Stomach smooth muscle (tissue), 2 donors: ENCODE measurements around the gene TGM1.

Experiments used
- H3K27ac ChIP-seq: one replicate; pipeline ENCODE4 v1.7.0; 2013; ENCODE audit warnings: mild to moderate bottlenecking, low read length, inconsistent platforms
- H3K27me3 ChIP-seq, 2 donors: one replicate each; pipeline ENCODE4 v1.7.0; 2013; ENCODE audit warnings: low read length in 2 of 2; ENCODE audit not compliant: insufficient read depth in 2 of 2, control insufficient read depth in 1 of 2
- H3K36me3 ChIP-seq, 2 donors: one replicate each; pipeline ENCODE4 v1.7.0; 2013; ENCODE audit warnings: low read length in 2 of 2; ENCODE audit not compliant: control insufficient read depth in 2 of 2, insufficient read depth in 2 of 2
- H3K4me1 ChIP-seq: one replicate; pipeline ENCODE4 v1.7.0; 2013; ENCODE audit warnings: low read length; ENCODE audit not compliant: control insufficient read depth, insufficient read depth
- H3K4me3 ChIP-seq, 2 donors: one replicate each; pipeline ENCODE4 v1.7.0; 2013; ENCODE audit warnings: low read length in 2 of 2
- H3K9ac ChIP-seq, 2 donors: one replicate each; pipeline ENCODE4 v1.7.0; 2013; ENCODE audit warnings: low read length in 2 of 2, mild to moderate bottlenecking in 1 of 2
- H3K9me3 ChIP-seq, 2 donors: one replicate each; pipeline ENCODE4 v1.7.0; 2013; ENCODE audit warnings: low read length in 2 of 2; ENCODE audit not compliant: control insufficient read depth in 2 of 2
- donor health status: healthy.
- donor health status: Pancreatic carcinoma.

Gene TGM1

GRCh38 chr14:24304019-24304387, 41.0 kb upstream of the TGM1 start:
- Histone ChIP-seq H3K4me1 (peaks cover 22% of the 10 kb centered on the region), H3K9me3 (no peaks in the 10 kb centered on the region), H3K4me3 (no peak overlapping the region), H3K27me3 (no peaks in the 10 kb centered on the region), H3K36me3 (peaks cover 52 to 56% of the 10 kb centered on the region in 2 donors), H3K9ac (no peak overlapping the region), H3K27ac (no peak overlapping the region)

GRCh38 chr14:24300326-24300980, 37.5 kb upstream of the TGM1 start:
- Histone ChIP-seq H3K27me3 (no peaks in the 10 kb centered on the region), H3K36me3 (peaks cover 46 to 47% of the 10 kb centered on the region in 2 donors), H3K9me3 (no peaks in the 10 kb centered on the region), H3K9ac (peak overlapping the region; percentile 83 to 86), H3K4me3 (peak overlapping the region; percentile 88 to 99), H3K27ac (peak overlapping the region; percentile 46), H3K4me1 (peaks cover 30% of the 10 kb centered on the region)

DNA sequence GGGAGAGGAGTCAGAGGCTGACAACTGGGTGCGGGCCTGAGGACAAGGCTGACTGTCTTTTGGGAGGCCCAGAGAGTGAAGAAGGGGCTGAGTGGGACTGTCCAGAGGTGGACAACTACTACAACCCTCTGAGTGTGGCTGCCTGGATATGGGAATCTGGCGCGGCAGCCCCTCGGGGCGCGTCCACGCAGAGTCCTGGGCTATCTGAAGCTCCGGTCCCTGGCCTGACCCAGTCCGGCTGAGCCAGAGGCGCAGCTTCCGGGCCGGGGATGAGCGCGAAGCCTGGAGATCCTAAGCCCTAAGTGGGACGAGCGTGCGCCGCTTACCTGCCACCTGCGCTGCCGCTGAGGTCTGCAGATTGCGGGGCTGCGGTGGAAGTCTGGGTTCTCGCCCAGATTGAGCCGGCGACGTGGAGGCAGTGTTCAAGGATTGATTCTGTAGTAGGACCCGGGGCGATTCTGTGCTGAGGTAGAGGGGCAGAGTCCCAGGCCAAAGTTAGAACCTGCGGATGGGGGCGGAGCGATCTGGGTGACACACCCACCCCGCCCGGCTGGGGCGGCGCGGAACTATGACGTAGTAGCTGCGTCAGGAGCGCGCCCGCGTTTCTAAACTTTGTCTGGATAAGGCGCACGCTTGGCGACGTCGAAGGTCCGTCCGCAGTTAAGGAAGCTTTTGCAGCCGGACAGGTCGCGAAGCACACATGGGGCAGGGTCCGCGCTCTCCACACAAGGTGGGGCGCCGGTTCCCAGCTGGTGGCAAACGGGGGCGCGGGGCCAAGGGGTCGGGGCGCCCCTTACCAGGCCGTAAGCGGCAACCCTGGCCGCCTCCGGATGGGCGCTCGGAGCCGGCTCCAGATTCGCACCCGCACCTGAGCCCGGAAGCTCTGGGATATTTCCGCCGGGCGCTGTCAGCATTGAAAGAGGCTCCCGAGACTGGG, 36.5 kb upstream of the TGM1 start, which contains the start of the genes DHRS1 and NOP9:
Gene DHRS1, minus strand, starts transcription at position 526 of the 937 bp plus-strand sequence. CDS start 674 bp downstream, outside the sequence.
Gene NOP9, plus strand, starts transcription at position 596 of the 937 bp plus-strand sequence. Its CDS starts 105 bp downstream, at position 701.
- H3K27me3 ChIP-seq: no peaks in the 10 kb centered on the region
- H3K36me3 ChIP-seq: peaks cover 37 to 40% of the 10 kb centered on the region in 2 donors
- H3K27ac ChIP-seq: peak within 1 kb of the TSS; percentile 60
- H3K9ac ChIP-seq: peak within 1 kb of the TSS; percentile 83 to 86
- H3K9me3 ChIP-seq: no peaks in the 10 kb centered on the region
- H3K4me3 ChIP-seq: peak within 1 kb of the TSS; percentile 88 to 99
- H3K4me1 ChIP-seq: peaks cover 30% of the 10 kb centered on the region

- peak overlapping the region; percentile 83 to 86 for H3K9ac ChIP-seq
- peaks cover 31 to 34% of the 10 kb centered on the region in 2 donors for H3K36me3 ChIP-seq
- H3K4me1 ChIP-seq: peaks cover 30% of the 10 kb centered on the region
- peak overlapping the region; percentile 88 to 99 for H3K4me3 ChIP-seq
- H3K27ac ChIP-seq: peak overlapping the region; percentile 60
- H3K27me3 ChIP-seq: no peaks in the 10 kb centered on the region
- no peaks in the 10 kb centered on the region for H3K9me3 ChIP-seq
Observed at GRCh38 chr14:24298892-24299254, 35.9 kb upstream of the TGM1 start.

DNA sequence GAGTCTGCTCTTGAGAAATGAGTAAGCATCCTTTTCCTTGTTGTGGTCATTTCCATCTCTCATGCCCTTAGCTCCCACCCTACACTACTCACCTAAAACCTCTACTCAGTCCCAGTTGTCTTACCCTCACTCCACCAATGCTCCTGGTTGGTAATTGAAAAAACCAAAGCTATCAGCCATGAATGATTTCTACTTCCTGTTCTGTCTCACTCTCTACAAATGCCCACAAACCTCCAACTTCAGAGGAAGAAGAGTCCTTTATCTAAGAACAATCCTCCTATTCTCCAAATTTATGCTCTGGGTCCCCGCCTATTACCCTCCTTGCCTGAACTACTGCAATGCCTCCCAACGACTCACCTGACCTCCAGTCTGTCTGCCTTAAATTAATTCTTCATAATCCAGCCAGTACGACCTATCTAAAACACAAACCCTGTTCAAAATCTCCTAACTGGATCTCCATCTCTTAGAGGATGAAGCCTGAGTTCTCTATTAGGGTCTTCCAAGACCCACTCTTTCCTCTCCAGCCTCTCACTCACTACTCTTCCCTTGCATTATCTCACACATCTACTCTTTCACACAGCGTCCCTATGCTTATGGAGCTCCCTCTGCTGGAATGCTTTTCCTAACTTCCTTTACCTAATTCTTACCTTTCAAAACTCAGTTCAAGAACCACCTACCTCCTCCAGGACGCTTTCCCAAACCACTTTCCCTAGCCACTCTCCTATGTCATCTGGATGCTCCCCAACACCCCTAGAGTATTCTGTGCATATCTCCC, 34.4 kb upstream of the TGM1 start:
- H3K27me3 ChIP-seq: no peaks in the 10 kb centered on the region
- H3K4me1 ChIP-seq: peaks cover 30% of the 10 kb centered on the region
- H3K36me3 ChIP-seq: peaks cover 20 to 25% of the 10 kb centered on the region in 2 donors
- peak overlapping the region in 1 of 2 donors; percentile 2 for H3K9ac ChIP-seq
- no peak overlapping the region for H3K27ac ChIP-seq
- H3K4me3 ChIP-seq: no peak overlapping the region
- H3K9me3 ChIP-seq: no peaks in the 10 kb centered on the region

GRCh38 chr14:24296341-24297157, 33.6 kb upstream of the TGM1 start:
- Histone ChIP-seq H3K36me3 (peaks cover 17 to 24% of the 10 kb centered on the region in 2 donors), H3K27ac (no peak overlapping the region), H3K4me1 (peaks cover 30% of the 10 kb centered on the region), H3K9ac (peak overlapping the region in 1 of 2 donors; percentile 36), H3K9me3 (no peaks in the 10 kb centered on the region), H3K27me3 (no peaks in the 10 kb centered on the region), H3K4me3 (no peak overlapping the region)

GRCh38 chr14:24293525-24293924, 30.5 kb upstream of the TGM1 start:
- Histone ChIP-seq H3K9ac (no peak overlapping the region), H3K4me1 (peaks cover 7% of the 10 kb centered on the region), H3K36me3 (peaks cover 33 to 43% of the 10 kb centered on the region in 2 donors), H3K27me3 (no peaks in the 10 kb centered on the region), H3K4me3 (no peak overlapping the region), H3K9me3 (no peaks in the 10 kb centered on the region), H3K27ac (no peak overlapping the region)

DNA sequence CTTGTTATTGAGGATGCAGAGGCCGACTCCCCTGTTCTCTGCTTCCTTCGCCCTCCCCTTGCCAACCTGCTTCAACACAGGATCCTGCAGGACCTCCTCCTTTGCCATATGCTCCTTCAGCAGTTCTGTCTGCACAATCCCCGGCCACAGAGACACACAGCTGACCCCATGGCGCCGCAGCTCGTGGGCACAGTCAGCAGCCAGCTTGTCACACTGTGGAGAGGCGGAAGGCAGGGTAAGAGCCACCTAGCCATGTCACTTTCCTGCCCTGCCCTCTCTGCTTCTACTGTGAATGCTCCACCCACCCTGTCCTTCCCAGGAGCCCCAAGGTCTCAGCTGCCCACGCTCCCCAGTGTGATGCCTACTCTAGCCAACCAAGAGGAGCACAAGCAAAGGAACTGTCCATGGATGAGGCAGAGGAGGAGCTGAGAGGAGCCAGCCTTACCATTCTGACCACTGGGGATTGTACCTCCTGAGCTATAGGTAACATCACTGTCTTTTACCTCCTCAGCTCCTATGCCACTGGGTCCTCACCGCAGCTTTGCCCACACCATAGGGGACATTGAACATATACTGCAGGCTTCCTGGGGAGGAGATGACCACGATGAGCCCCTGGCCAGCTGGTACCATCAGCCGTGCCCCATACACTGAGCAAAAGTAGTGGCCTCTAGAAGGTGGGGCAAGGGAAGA, 29.3 kb upstream of the TGM1 start:
- no peak overlapping the region for H3K9ac ChIP-seq
- peaks cover 33 to 43% of the 10 kb centered on the region in 2 donors for H3K36me3 ChIP-seq

GRCh38 chr14:24291446-24292117, 28.6 kb upstream of the TGM1 start:
- no peaks in the 10 kb centered on the region for H3K27me3 ChIP-seq
- H3K36me3 ChIP-seq: peaks cover 33 to 43% of the 10 kb centered on the region in 2 donors
- H3K4me1 ChIP-seq: peaks cover 3% of the 10 kb centered on the region
- H3K27ac ChIP-seq: no peak overlapping the region
- no peak overlapping the region for H3K9ac ChIP-seq
- no peaks in the 10 kb centered on the region for H3K9me3 ChIP-seq
- H3K4me3 ChIP-seq: no peak overlapping the region

More for the DNA sequence above, 29.3 kb upstream of the TGM1 start:
- Histone ChIP-seq H3K27me3 (no peaks in the 10 kb centered on the region), H3K9me3 (no peaks in the 10 kb centered on the region), H3K27ac (no peak overlapping the region), H3K4me3 (no peak overlapping the region), H3K4me1 (peaks cover 7% of the 10 kb centered on the region)
